ENCODE measurements around the gene ANKRD11.
"Not testable (repeated sequence)": the region's sequence is repeated elsewhere in the genome, so short reads cannot be mapped to it uniquely, and the experiment has no call there.

ANKRD11 gene

DNA sequence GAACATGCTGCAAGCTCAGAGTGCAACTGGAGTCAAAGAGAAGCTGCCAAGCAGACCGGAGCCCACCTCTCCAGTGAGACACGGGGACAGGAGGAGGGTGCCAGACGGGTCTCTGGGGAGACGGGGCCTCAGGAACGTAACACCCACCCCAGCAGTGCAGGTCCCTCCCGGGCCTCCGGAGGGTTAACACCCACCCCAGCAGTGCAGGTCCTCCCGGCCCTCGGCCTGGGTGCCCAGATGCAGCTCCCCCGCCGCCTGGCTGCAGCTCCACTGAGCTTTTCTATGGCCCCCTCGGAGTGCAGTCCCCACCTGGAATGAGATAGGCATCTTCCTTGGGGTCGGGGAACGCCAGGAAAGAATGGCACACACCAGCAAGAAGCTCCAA lies 182.9 kb downstream of the ANKRD11 start:
- Histone ChIP-seq H2AFZ (ENCODE audit: low read depth, low read length, severe bottlenecking) (no peak overlapping the region), H3K9ac (ENCODE audit: low read length) (no peak overlapping the region), H3K9me3 (ENCODE audit: insufficient read depth, low read length) (no peaks in the 10 kb centered on the region), H3K9me2 (replicated peaks; ENCODE audit: insufficient read depth, low read length) (no peaks in the 10 kb centered on the region), H4K20me1 (ENCODE audit: low read depth, low read length) (no peaks in the 10 kb centered on the region; the same call in 1 of the 2 replicates), H3K27me3 (ENCODE audit: low read length) (no peaks in the 10 kb centered on the region), H3F3A (ENCODE audit: insufficient read depth) (0 out of 2 replicates have a peak, but pooled peaks cover 6% of the 10 kb centered on the region), H3K4me3 (ENCODE audit: insufficient read depth, low read length, poor library complexity, severe bottlenecking) (no peak overlapping the region), H3K79me2 (ENCODE audit: insufficient read depth, low read length) (peaks cover 59% of the 10 kb centered on the region), H3K36me3 (ENCODE audit: low read length) (no peaks in the 10 kb centered on the region), H3K27ac (ENCODE audit: low read depth, low read length) (no peak overlapping the region), H3K4me2 (ENCODE audit: low read depth, low read length, poor library complexity, severe bottlenecking) (no peak overlapping the region)
- no peak for TF ChIP-seq EZH2phosphoT487 (conservative IDR thresholded peaks at IDR 0.05; ENCODE audit: low read length)
- TF ChIP-seq, protein P1, sequence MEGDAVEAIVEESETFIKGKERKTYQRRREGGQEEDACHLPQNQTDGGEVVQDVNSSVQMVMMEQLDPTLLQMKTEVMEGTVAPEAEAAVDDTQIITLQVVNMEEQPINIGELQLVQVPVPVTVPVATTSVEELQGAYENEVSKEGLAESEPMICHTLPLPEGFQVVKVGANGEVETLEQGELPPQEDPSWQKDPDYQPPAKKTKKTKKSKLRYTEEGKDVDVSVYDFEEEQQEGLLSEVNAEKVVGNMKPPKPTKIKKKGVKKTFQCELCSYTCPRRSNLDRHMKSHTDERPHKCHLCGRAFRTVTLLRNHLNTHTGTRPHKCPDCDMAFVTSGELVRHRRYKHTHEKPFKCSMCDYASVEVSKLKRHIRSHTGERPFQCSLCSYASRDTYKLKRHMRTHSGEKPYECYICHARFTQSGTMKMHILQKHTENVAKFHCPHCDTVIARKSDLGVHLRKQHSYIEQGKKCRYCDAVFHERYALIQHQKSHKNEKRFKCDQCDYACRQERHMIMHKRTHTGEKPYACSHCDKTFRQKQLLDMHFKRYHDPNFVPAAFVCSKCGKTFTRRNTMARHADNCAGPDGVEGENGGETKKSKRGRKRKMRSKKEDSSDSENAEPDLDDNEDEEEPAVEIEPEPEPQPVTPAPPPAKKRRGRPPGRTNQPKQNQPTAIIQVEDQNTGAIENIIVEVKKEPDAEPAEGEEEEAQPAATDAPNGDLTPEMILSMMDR (IDR thresholded peaks at IDR 0.05; ENCODE audit: insufficient read depth, low read length, poor library complexity, severe bottlenecking), result no peak

DNA sequence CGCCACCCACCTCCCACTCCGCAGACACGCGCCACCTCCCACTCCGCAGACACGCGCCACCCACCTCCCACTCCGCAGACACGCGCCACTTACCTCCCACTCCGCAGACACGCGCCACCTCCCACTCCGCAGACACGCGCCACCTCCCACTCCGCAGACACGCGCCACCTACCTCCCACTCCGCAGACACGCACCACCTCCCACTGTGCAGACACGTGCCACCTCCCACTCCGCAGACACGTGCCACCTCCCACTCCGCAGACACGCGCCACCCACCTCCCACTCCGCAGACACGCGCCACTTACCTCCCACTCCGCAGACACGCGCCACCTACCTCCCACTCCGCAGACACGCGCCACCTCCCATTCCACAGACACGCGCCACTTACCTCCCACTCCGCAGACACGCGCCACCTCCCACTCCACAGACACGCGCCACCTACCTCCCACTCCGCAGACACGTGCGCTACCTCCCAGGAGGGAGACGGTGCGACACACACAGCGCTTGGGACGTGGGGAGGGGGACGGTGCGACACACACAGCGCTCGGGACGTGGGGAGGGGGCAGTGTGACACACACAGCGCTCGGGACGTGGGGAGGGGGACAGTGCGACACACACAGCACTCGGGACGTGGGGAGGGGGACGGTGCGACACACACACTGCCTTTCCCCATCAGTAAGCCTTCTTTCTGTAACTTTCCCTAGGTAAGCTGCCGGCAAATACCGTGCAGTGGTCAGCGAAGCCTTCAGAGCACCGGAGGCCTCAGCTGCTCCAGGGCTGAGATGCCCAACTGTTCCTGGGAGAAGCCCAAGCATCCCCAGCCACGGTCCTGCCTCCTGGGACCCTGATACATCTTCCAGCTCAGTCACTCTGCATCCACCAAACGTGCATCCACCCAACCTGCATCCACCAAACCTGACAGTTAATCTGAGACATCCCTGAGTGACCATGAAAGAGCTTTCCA lies 183.6 kb downstream of the ANKRD11 start:
- H3K27ac ChIP-seq (ENCODE audit: low read depth, low read length); H3F3A ChIP-seq (ENCODE audit: insufficient read depth); H2AFZ ChIP-seq (ENCODE audit: low read depth, low read length, severe bottlenecking); H3K9ac ChIP-seq (ENCODE audit: low read length); H3K36me3 ChIP-seq (ENCODE audit: low read length); H4K20me1 ChIP-seq (ENCODE audit: low read depth, low read length); H3K4me3 ChIP-seq (ENCODE audit: insufficient read depth, low read length, poor library complexity, severe bottlenecking); H3K9me2 ChIP-seq (replicated peaks; ENCODE audit: insufficient read depth, low read length); H3K4me2 ChIP-seq (ENCODE audit: low read depth, low read length, poor library complexity, severe bottlenecking); H3K27me3 ChIP-seq (ENCODE audit: low read length); H3K9me3 ChIP-seq (ENCODE audit: insufficient read depth, low read length): not testable (repeated sequence)
- H3K79me2 ChIP-seq (ENCODE audit: insufficient read depth, low read length), result peaks cover 61% of the 10 kb centered on the region

DNA sequence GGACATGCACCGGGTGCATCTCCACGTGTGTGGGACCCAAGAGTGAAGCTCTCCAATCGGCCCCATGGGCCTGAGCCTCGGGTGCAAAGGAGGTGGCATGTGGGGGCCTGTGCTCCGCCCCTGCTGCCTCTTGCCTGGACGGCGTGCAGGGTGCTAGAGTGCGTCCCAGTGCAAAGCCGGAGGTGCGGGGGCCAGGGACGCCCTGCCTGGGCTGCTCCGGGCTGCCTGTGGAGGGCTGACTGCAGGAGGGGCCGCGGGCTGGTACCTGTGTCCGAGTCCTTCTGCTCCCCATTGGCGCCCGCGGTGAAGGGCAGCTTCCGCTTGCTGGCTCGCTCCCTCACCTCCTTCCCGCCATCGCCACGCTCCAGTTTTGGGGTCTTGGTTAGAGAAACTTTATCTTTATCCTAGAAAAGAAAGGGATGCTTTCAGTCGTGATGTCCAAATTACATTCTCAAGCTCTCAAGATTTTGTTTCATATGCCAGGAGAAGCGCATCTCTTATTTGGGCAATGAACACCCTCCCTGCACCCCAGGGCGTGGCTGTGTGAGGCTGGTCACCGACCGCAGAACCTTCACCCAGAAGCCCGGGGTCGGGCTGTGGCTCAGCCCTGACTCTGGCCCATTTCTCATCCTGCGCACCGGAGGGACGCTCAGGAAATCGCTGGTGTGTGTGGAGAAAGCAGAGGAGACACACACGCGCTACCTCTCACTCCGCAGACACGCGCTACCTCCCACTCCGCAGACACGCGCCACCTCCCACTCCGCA lies 185.2 kb downstream of the ANKRD11 start:
- Histone ChIP-seq H4K20me1 (ENCODE audit: low read depth, low read length) (no peaks in the 10 kb centered on the region), H3K79me2 (ENCODE audit: insufficient read depth, low read length) (peaks cover 51% of the 10 kb centered on the region)

More for the DNA sequence above, 185.2 kb downstream of the ANKRD11 start:
- H3K36me3 ChIP-seq (ENCODE audit: low read length), result no peaks in the 10 kb centered on the region
- no peaks in the 10 kb centered on the region for H3K9me3 ChIP-seq (ENCODE audit: insufficient read depth, low read length)
- no peaks in the 10 kb centered on the region for H3K9me2 ChIP-seq (replicated peaks; ENCODE audit: insufficient read depth, low read length)
- no peaks in the 10 kb centered on the region for H3K27me3 ChIP-seq (ENCODE audit: low read length)
- H3F3A ChIP-seq (ENCODE audit: insufficient read depth), result no peaks in the 10 kb centered on the region
- no peak for TF ChIP-seq EZH2phosphoT487 (conservative IDR thresholded peaks at IDR 0.05; ENCODE audit: low read length)
- TF ChIP-seq, protein P1 (IDR thresholded peaks at IDR 0.05; ENCODE audit: insufficient read depth, low read length, poor library complexity, severe bottlenecking), result no peak
- H3K27ac ChIP-seq (ENCODE audit: low read depth, low read length), result no peak overlapping the region
- no peak overlapping the region for H3K9ac ChIP-seq (ENCODE audit: low read length)
- no peak overlapping the region for H3K4me3 ChIP-seq (ENCODE audit: insufficient read depth, low read length, poor library complexity, severe bottlenecking)
- no peak overlapping the region for H2AFZ ChIP-seq (ENCODE audit: low read depth, low read length, severe bottlenecking)
- no peak overlapping the region for H3K4me2 ChIP-seq (ENCODE audit: low read depth, low read length, poor library complexity, severe bottlenecking)

Data from SU-DHL-6 (cell line).